Measurements from ENCODE around the gene IL1RN. TPM values are rescaled to one million over a fixed set of nuclear protein-coding genes. Genes with fewer than 3 reads are reported as not detected.

The IL1RN gene
- total and polyA plus RNA-seq, 4 donors = 0.74 to 11.6 (median 6.6) TPM

- Histone ChIP-seq H3K36me3 (ENCODE audit: control insufficient read depth in 1 of 2, insufficient read depth in 2 of 2, low read length in 1 of 2) (no peaks in the 10 kb centered on the region), H3K4me1 (ENCODE audit: control insufficient read depth in 1 of 2, insufficient read depth in 2 of 2, low read length in 2 of 2) (no peaks in the 10 kb centered on the region), H3K9me3 (ENCODE audit: control insufficient read depth, low read length) (no peaks in the 10 kb centered on the region), H3K27ac (ENCODE audit: low read depth in 1 of 2, low read length in 2 of 2) (no peak overlapping the region), H3K27me3 (ENCODE audit: control insufficient read depth in 1 of 2, insufficient read depth in 2 of 2, low read length in 1 of 2) (peaks cover 0 to 2% of the 10 kb centered on the region in 2 donors), H3K4me3 (ENCODE audit: low read length in 2 of 2) (no peak overlapping the region)
- DNase-seq (no peak), ATAC-seq (ENCODE audit: low FRiP score) (no peak)
- 86 to 87% methylated on average over 6 of the region's 6 CpGs for WGBS, 2 donors
- intact Hi-C loops (cut with DNase I) = no loop called here
These were observed 14.5 kb upstream of the IL1RN start for GRCh38 chr2:113112871-113113270.

GRCh38 chr2:113113807-113114206 lies 13.6 kb upstream of the IL1RN start:
- Histone ChIP-seq H3K9me3 (ENCODE audit: control insufficient read depth, low read length) (no peaks in the 10 kb centered on the region), H3K4me1 (ENCODE audit: control insufficient read depth in 1 of 2, insufficient read depth in 2 of 2, low read length in 2 of 2) (no peaks in the 10 kb centered on the region), H3K27ac (ENCODE audit: low read depth in 1 of 2, low read length in 2 of 2) (no peak overlapping the region), H3K36me3 (ENCODE audit: control insufficient read depth in 1 of 2, insufficient read depth in 2 of 2, low read length in 1 of 2) (no peaks in the 10 kb centered on the region), H3K4me3 (ENCODE audit: low read length in 2 of 2) (no peak overlapping the region), H3K27me3 (ENCODE audit: control insufficient read depth in 1 of 2, insufficient read depth in 2 of 2, low read length in 1 of 2) (peaks cover 0 to 2% of the 10 kb centered on the region in 2 donors)
- DNase-seq (no peak), ATAC-seq (ENCODE audit: low FRiP score) (no peak)
- 49 to 54% methylated on average over 3 of the region's 3 CpGs for WGBS, 2 donors
- intact Hi-C loops (cut with DNase I) = no loop called here

- intact Hi-C loops (cut with DNase I) = no loop called here
- WGBS, 2 donors = 74% methylated on average over 6 of the region's 6 CpGs
- no peaks in the 10 kb centered on the region for H3K9me3 ChIP-seq (ENCODE audit: control insufficient read depth, low read length)
- no peak for DNase-seq
- no peaks in the 10 kb centered on the region for H3K36me3 ChIP-seq (ENCODE audit: control insufficient read depth in 1 of 2, insufficient read depth in 2 of 2, low read length in 1 of 2)
- no peak overlapping the region for H3K4me3 ChIP-seq (ENCODE audit: low read length in 2 of 2)
- H3K4me1 ChIP-seq (ENCODE audit: control insufficient read depth in 1 of 2, insufficient read depth in 2 of 2, low read length in 2 of 2) = no peaks in the 10 kb centered on the region
- ATAC-seq (ENCODE audit: low FRiP score) = no peak
- no peak overlapping the region for H3K27ac ChIP-seq (ENCODE audit: low read depth in 1 of 2, low read length in 2 of 2)
- peaks cover 0 to 2% of the 10 kb centered on the region in 2 donors for H3K27me3 ChIP-seq (ENCODE audit: control insufficient read depth in 1 of 2, insufficient read depth in 2 of 2, low read length in 1 of 2)
These were observed 13.0 kb upstream of the IL1RN start for GRCh38 chr2:113114224-113114945.

GRCh38 chr2:113114996-113115395 lies 12.4 kb upstream of the IL1RN start:
- H3K27ac ChIP-seq (ENCODE audit: low read depth in 1 of 2, low read length in 2 of 2) = no peak overlapping the region
- H3K36me3 ChIP-seq (ENCODE audit: control insufficient read depth in 1 of 2, insufficient read depth in 2 of 2, low read length in 1 of 2) = no peaks in the 10 kb centered on the region
- no peak overlapping the region for H3K4me3 ChIP-seq (ENCODE audit: low read length in 2 of 2)
- no peaks in the 10 kb centered on the region for H3K4me1 ChIP-seq (ENCODE audit: control insufficient read depth in 1 of 2, insufficient read depth in 2 of 2, low read length in 2 of 2)
- WGBS, 2 donors = 83 to 92% methylated on average over 4 of the region's 4 CpGs
- DNase-seq (no peak), ATAC-seq (ENCODE audit: low FRiP score) (no peak)
- H3K27me3 ChIP-seq (ENCODE audit: control insufficient read depth in 1 of 2, insufficient read depth in 2 of 2, low read length in 1 of 2) = peaks cover 0 to 2% of the 10 kb centered on the region in 2 donors
- intact Hi-C loops (cut with DNase I) = no loop called here
- no peaks in the 10 kb centered on the region for H3K9me3 ChIP-seq (ENCODE audit: control insufficient read depth, low read length)

- ATAC-seq (ENCODE audit: low FRiP score) = no peak
- Histone ChIP-seq H3K27me3 (ENCODE audit: control insufficient read depth in 1 of 2, insufficient read depth in 2 of 2, low read length in 1 of 2) (no peaks in the 10 kb centered on the region), H3K4me3 (ENCODE audit: low read length in 2 of 2) (no peak overlapping the region), H3K4me1 (ENCODE audit: control insufficient read depth in 1 of 2, insufficient read depth in 2 of 2, low read length in 2 of 2) (no peaks in the 10 kb centered on the region), H3K27ac (ENCODE audit: low read depth in 1 of 2, low read length in 2 of 2) (no peak overlapping the region), H3K36me3 (ENCODE audit: control insufficient read depth in 1 of 2, insufficient read depth in 2 of 2, low read length in 1 of 2) (no peaks in the 10 kb centered on the region), H3K9me3 (ENCODE audit: control insufficient read depth, low read length) (no peaks in the 10 kb centered on the region)
- intact Hi-C loops (cut with DNase I) = no loop called here
- no peak for DNase-seq
- 79 to 81% methylated on average over 10 of the region's 10 CpGs for WGBS, 2 donors
These were observed 11.1 kb upstream of the IL1RN start for GRCh38 chr2:113116100-113116958.

- Histone ChIP-seq H3K36me3 (ENCODE audit: control insufficient read depth in 1 of 2, insufficient read depth in 2 of 2, low read length in 1 of 2) (no peaks in the 10 kb centered on the region), H3K4me3 (ENCODE audit: low read length in 2 of 2) (no peak overlapping the region), H3K27ac (ENCODE audit: low read depth in 1 of 2, low read length in 2 of 2) (no peak overlapping the region), H3K27me3 (ENCODE audit: control insufficient read depth in 1 of 2, insufficient read depth in 2 of 2, low read length in 1 of 2) (no peaks in the 10 kb centered on the region), H3K4me1 (ENCODE audit: control insufficient read depth in 1 of 2, insufficient read depth in 2 of 2, low read length in 2 of 2) (no peaks in the 10 kb centered on the region), H3K9me3 (ENCODE audit: control insufficient read depth, low read length) (no peaks in the 10 kb centered on the region)
- peak; percentile 38 for ATAC-seq (ENCODE audit: low FRiP score)
- DNase-seq = no peak
- 44 to 51% methylated on average over 9 of the region's 9 CpGs for WGBS, 2 donors
- intact Hi-C loops (cut with DNase I) = no loop called here
These were observed 9.7 kb upstream of the IL1RN start for GRCh38 chr2:113117541-113118262.

GRCh38 chr2:113118263-113118657 lies 9.1 kb upstream of the IL1RN start:
- H3K4me3 ChIP-seq (ENCODE audit: low read length in 2 of 2) = no peak overlapping the region
- no peaks in the 10 kb centered on the region for H3K4me1 ChIP-seq (ENCODE audit: control insufficient read depth in 1 of 2, insufficient read depth in 2 of 2, low read length in 2 of 2)
- no peaks in the 10 kb centered on the region for H3K36me3 ChIP-seq (ENCODE audit: control insufficient read depth in 1 of 2, insufficient read depth in 2 of 2, low read length in 1 of 2)
- no peak for ATAC-seq (ENCODE audit: low FRiP score)
- intact Hi-C loops (cut with DNase I) = no loop called here
- H3K27me3 ChIP-seq (ENCODE audit: control insufficient read depth in 1 of 2, insufficient read depth in 2 of 2, low read length in 1 of 2) = no peaks in the 10 kb centered on the region
- no peak overlapping the region for H3K27ac ChIP-seq (ENCODE audit: low read depth in 1 of 2, low read length in 2 of 2)
- no peak for DNase-seq
- H3K9me3 ChIP-seq (ENCODE audit: control insufficient read depth, low read length) = no peaks in the 10 kb centered on the region
- 97 to 100% methylated on average over 2 of the region's 2 CpGs for WGBS, 2 donors

GRCh38 chr2:113119111-113119510 lies 8.3 kb upstream of the IL1RN start:
- H3K27ac ChIP-seq (ENCODE audit: low read depth in 1 of 2, low read length in 2 of 2) = no peak overlapping the region
- no peaks in the 10 kb centered on the region for H3K27me3 ChIP-seq (ENCODE audit: control insufficient read depth in 1 of 2, insufficient read depth in 2 of 2, low read length in 1 of 2)
- intact Hi-C loops (cut with DNase I) = no loop called here
- no peaks in the 10 kb centered on the region for H3K9me3 ChIP-seq (ENCODE audit: control insufficient read depth, low read length)
- no peaks in the 10 kb centered on the region for H3K36me3 ChIP-seq (ENCODE audit: control insufficient read depth in 1 of 2, insufficient read depth in 2 of 2, low read length in 1 of 2)
- H3K4me3 ChIP-seq (ENCODE audit: low read length in 2 of 2) = no peak overlapping the region
- DNase-seq (no peak), ATAC-seq (ENCODE audit: low FRiP score) (no peak)
- H3K4me1 ChIP-seq (ENCODE audit: control insufficient read depth in 1 of 2, insufficient read depth in 2 of 2, low read length in 2 of 2) = no peaks in the 10 kb centered on the region
- 94 to 98% methylated on average over 2 of the region's 2 CpGs for WGBS, 2 donors
